ENCODE measurements around the gene ZNF827.

GRCh38 chr4:145886871-145887240 lies 51.8 kb downstream of the ZNF827 start:
- TF ChIP-seq CTCF (IDR thresholded peaks at IDR 0.05; ENCODE audit: low read depth, low read length, poor library complexity, severe bottlenecking) (no peak), EZH2phosphoT487 (IDR thresholded peaks at IDR 0.05; ENCODE audit: borderline replicate concordance, low read length) (no peak)
